HG02763 (cell line): ENCODE data around the gene IL17C.

Experiments
- ATAC-seq: cut with Tn5 transposase; IDR thresholded peaks from one replicate; pipeline ENCODE4 v1.9.1; 2021; ENCODE audit warnings: mild to moderate bottlenecking, moderate library complexity; ENCODE audit not compliant: unreplicated experiment

Gene IL17C

DNA sequence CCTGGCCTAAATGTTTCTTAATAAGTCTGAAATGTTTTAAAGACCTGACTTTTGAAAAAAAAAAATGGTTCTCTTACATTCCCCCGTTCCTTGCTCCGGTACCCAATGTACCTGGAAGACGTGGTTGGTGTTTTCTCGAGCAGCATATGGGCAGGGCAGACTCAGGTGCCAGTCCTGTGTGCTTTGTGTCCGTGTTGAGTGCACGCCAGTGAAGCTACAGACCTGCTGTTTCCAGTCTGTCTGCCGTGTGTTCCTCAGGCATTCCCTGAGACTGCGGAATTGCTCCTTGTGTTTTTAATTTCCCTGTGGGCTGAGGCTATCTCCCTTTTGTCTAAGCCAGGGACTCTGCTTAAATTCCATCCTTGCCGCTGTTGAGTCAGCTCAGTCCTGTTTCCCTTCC is 11.7 kb upstream of the IL17C start:
- ATAC-seq, result no peak

DNA sequence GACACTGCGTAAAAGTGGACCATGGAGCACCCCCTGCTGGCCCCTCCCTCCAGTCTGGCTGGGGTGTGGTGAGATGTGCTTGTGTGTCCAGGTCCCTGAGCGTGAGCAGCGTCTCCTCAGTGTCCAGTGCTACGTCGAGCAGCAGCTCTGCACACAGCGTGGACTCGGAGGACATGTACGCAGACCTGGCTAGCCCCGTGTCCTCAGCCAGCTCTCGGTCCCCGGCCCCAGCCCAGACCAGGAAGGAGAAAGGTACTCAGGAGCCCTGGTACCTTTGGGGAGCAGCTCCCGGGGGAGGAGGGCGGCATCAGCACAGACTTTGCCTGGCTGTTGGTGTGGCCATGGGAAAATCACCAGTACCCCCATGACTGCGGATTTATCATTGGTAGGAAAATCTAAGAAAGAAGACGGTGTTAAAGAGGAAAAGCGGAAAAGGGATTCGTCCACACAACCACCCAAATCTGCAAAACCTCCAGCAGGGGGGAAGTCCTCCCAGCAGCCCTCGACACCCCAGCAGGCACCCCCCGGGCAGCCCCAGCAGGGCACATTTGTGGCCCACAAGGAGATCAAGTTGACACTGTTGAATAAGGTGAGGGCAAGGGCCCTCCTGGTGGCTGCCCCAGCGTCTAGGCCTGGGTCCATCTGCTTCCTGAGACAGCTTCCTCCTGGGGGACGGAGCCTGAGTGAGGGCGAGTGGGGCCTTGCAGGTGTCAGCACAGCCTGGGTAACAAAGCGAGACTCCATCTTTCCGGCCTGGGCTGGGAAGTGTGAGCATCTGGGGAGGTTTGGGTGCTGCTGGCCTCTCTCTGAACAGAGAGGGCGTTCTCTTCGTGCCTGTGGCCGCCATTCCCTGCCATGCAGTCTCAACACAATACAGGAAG is 10.6 kb upstream of the IL17C start:
- no peak for ATAC-seq

DNA sequence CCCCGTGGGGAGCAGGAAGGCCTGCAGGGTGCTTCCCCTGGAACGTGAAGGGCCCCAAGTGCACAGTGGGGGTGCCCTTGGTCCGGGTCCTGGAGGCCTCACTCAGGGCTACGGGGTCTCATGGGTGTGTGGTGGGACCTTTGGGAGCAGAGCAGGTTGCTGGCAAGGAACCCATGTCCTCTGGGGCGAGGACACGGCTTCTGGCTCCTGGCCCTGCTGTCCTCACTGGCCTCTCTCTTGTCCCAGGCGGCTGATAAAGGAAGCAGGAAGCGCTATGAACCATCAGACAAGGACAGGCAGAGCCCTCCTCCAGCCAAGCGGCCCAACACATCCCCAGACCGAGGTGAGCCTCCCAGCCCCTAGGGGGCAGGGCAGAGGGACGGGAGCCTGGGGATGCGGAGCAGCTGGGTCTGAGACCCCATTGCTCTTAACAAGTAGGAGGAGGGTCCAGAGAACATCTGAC is 9.8 kb upstream of the IL17C start:
- no peak for ATAC-seq

DNA sequence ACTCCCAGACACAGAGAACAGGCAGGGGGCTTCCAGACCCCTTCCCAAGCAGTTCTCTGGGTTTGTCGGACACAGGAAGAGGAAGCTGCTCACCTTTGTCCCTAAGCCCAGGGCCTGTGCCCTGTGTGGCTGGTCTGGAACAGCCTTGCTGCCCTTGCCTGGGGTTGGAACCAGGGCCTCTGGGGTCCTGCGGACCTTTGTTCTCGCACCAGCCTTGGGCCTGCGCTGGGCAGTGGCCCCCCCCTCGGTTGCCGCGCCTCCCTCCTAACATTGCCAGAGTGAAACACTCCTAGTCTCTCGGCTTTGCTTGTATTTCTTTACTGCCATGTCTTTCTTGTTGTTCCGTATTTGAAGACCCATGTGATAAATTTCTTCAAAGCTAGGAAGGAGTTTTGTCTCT is 8.5 kb upstream of the IL17C start:
- ATAC-seq, result no peak

DNA sequence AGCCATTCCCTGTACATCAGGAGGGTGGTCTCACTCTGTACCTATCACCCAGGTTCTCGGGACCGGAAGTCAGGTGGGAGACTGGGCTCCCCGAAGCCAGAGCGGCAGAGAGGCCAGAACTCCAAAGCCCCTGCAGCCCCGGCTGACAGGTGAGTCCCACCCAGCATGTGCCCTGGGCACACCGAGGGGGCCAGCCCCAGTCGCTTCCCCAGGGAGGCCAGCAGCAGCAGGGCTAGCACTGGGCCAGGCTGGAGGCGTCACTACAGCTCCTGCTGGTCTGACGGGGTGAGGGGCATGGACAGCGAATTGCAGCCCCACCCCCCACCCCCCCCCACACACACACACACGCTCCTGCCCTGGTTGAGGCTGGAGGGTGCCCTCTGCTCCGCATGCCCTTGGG is 7.9 kb upstream of the IL17C start:
- ATAC-seq, result no peak

DNA sequence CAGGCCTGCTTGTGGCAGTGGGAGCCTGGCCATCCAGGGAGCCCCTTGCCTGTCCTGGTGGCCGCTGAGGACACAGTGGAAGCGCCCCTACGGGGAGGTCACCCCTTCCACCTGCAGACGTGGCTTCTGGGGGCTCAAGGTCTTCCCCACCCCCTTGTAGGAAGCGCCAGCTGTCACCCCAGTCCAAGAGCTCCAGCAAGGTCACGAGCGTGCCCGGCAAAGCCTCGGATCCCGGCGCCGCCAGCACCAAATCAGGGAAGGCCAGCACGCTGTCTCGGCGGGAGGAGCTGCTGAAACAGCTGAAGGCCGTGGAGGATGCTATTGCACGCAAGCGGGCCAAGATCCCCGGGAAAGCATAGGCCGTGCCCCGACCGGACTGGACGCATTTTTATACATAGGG is 7.4 kb upstream of the IL17C start:
- no peak for ATAC-seq

DNA sequence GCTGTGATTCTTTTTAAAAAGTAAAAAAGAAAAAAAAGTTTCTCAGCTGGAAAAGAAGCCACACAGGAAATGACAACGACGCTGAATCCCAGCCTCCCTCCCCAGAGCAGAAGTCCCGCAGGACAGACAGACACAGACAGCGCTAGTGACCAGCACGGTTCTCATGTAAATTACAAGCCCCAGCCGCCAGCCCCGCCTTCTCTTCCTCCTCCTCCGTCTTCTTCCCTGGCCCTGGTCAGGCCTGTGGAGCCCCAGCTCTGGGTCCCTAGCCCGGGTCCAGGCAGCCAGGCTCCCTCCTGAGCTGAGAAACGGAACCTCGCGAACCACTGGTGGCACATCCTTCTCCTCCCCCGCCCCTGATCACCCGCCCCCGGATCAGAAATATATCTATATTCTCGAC is 7.0 kb upstream of the IL17C start:
- ATAC-seq, result no peak

DNA sequence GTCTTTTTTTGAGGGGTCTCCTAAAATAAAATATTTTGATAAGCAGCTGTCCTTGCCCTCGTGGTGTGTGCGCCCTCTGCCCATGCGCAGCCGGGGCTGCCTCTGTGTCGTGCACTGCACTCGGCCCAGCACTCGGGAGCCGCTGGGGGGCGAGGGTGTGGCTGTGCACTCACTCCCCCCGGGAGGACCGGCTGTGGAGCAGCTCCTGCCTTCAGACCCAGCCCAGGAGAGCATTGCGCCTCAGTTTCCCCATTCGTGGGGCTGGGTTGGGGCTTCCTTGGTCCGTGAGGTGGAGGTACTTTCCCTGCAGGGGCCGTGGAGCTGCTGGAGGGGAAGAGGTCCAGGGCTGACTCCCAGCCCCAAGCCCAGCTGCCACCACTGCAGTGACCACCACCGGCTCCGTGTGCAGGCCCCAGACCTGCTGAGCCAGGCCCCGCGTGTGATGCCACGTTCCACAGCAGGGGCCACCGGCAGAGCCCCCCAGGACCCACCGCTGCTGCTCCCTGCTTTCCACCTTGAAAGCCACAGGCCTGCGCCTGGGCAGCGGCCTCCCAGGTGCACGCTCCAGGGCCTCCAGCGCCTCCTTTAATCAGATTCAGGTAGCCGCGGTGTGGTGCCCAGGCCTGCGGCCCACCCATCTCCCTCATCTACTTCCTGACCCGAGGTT is 6.3 kb upstream of the IL17C start:
- ATAC-seq, result no peak

DNA sequence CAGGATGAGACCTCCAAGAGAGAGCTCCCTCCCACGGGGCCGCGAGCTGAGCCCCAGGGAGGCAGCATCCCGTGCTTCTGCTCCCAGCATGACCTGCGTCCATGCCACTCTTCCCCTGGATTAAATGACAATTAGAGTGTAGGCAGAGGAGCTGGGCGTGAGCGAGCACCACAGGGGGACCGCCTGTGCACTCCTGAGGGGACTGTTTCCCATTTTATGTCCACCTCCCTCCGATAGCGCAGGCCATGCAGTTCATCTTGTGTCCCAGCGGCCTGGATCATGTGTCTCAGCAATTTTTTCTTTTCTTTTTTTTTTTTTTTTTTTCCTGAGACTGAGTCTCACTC is 5.8 kb upstream of the IL17C start:
- ATAC-seq, result no peak

DNA sequence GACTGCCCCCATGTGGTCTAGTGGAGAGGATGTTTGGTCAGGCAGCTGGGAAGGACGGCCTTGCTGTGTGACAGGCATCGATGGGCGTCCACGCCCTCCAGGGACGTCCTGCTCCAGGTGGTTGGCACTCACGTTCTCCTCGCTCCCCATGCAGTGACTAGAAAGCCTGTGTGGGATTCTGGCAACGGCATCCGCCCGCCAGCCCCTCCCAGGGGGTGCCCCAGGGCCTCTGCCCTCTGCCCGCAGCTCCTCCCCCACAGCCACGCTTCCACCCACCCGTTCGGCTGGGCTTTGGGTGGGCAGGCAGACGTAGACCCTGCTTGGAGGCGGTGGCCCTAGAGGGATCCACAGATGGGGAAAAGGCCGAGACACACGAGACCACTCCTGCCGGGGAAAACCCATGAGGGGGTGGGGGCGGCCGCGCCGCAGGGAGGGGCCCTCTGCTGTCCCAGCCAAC is 4.7 kb upstream of the IL17C start:
- ATAC-seq, result peak; percentile 29

DNA sequence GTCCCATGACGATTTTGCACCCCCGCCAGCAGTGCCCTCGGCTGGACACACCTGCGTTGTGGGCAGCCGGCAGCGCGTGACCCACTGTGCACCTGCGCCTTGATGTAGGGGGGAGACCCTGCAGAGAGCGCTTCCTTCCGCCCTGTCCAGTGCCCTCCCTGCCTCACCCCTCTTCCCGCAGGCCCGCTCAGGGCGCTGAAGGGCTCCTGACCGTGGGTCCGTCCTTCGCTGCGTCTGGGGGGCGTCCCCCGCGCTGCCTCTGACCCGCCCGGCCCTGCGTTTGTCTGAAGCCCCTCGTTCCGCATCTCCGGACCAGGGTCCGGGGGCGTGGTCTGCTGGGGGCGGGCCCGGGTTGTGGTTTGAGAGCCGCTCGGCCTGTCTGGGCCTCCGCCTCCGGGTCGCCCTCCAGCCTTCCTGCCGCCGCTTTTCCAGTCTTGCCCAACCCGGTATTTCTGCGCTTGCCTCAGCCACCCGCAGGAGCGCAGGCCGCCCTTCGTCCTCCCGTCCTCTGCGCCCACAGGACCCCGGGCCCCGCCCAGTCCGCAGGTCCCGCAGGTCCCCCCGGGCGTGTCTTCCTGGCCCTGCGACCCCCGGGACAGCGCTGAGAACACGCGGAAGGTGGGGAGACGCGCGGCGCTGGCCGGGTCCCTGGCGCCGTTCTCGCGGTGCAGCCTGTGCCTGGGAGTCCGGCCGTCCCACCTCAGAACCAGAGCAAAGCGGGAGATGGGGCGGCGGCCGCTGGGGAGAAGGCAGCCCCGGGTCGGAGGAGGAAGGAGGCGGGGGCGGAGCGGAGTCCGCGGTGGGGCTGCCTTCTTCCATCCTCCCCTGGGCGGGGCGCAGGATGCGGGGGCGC is 4.0 kb upstream of the IL17C start:
- peak; percentile 52 for ATAC-seq

DNA sequence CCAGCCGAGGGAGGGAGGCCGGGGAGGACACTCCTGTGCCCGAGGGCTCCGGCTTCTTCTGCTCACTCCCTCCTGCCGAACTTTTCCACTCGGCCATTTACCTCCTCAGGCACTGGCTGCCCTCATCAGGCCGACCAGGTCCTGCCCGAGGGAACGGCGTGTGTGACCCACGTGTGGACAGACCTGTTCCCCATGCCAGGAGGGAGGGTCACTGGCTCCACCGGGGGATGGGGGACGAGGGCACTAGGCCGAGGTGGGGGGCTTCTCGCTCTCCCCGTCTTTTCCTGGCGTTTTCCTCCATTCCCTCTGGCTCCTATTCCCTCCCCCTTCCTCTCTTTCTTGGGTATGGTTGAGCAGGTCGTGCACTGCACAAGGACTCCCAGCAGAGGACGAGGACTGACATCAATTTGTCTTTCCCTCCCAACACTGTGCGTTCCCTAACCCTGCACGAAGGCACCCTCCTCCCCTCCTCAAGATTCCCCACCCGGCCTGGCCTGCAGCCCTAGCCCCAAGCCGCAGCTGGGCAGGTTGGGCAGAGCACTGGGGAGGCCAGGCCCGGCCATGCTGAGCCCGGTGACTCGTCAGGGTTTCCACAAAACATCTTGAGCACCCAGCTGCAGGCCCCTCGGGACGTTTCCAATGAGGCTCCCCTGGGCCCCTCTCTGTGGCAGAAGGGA is 3.2 kb upstream of the IL17C start:
- no peak for ATAC-seq

DNA sequence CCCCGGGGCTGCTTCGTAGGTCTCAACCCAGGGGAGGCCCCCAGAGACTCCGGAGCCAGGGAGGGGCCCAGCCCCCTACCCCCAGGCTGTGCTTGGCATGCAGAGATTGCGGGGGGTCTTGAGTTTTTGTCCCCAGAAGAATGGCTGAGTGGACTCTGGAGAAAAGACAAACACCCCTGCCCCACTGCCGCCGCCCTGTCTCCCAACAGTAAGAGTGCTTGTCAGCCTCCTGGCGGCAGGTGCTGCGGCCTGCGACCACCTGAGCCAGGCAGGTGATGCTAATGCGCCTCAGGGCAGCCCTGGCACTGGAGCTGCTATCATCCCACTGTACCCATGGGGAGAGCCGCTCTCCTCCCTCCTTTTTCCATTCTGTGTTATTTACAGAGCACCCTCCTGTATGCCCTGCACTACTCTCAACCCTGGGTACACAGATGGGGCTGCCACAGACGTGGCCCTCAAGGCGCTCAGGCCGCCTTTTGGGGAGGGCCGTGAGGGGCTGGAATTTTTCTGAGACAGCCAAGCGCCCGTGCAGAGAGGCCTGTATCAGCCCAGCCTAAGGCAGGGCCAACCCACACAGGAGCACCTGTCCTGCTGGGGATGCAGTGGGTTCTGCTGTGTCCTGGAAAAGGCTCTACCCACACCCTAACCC is 2.6 kb upstream of the IL17C start:
- no peak for ATAC-seq

DNA sequence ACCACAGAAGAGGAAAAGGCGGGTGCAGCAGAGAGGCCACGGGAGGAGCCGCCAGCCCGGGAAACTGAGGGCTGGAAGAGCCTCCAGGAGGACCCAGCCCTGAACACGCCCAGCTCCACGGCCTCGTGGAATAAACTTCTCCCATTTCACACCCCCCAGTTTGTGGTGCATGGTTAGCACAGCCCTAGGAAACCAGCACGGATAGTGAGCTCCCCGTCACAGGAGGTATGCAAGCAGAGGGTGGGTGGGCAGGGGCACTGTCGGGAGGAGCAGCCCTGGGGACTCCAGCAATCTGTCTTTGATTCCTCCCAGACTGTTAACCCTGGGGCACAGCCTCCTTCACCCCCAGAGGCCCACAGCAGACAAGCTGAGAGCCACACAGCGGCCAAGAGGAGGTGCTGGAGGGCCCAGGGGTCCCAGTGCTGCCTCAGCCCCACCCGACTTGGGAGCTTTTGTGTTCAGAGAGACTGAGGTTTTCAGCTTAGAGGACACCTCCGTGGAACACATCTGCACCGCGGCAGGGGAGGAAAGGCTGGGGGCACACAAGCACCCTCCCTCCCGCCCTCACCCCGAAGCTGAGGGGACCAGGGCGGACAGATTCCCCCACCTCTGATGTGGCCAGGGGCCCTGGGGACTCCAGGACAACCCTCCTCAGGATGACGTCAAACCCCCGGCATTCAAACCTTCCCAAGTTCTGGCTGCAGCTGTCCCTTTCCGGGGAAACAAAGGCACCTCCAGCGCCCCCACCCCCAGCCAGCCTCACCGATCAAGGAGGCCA is 1.7 kb upstream of the IL17C start:
- ATAC-seq, result no peak

DNA sequence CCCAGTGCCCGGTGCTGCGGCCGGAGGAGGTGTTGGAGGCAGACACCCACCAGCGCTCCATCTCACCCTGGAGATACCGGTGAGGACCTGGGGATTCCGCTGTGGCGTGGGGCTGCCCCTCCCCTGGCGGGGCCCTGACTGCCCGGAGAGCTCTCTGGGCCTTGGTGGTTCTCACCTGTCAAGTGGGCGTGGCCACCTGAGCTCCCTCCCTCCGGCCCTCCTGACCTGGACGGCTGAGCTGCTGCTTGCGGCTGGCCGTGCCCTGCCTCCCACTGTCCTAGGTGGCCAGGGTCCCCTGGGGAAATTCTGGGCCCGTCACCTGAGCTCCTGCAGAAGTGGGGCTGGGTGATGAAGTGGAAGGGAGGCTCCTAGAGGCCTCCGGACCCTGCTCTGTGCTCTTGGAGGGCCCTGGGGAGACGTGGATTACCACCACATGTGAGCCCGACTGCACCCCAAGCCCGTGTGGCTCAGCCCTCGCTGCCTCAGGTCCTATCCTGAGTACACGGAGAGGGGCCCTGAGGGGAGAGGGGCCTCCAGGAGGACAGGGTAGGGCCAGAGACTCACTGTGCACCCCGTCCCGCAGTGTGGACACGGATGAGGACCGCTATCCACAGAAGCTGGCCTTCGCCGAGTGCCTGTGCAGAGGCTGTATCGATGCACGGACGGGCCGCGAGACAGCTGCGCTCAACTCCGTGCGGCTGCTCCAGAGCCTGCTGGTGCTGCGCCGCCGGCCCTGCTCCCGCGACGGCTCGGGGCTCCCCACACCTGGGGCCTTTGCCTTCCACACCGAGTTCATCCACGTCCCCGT is 1.1 kb downstream of the IL17C start:
- ATAC-seq, result no peak

DNA sequence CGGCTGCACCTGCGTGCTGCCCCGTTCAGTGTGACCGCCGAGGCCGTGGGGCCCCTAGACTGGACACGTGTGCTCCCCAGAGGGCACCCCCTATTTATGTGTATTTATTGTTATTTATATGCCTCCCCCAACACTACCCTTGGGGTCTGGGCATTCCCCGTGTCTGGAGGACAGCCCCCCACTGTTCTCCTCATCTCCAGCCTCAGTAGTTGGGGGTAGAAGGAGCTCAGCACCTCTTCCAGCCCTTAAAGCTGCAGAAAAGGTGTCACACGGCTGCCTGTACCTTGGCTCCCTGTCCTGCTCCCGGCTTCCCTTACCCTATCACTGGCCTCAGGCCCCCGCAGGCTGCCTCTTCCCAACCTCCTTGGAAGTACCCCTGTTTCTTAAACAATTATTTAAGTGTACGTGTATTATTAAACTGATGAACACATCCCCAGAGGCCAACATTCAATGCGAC is 1.7 kb downstream of the IL17C start:
- ATAC-seq, result no peak

DNA sequence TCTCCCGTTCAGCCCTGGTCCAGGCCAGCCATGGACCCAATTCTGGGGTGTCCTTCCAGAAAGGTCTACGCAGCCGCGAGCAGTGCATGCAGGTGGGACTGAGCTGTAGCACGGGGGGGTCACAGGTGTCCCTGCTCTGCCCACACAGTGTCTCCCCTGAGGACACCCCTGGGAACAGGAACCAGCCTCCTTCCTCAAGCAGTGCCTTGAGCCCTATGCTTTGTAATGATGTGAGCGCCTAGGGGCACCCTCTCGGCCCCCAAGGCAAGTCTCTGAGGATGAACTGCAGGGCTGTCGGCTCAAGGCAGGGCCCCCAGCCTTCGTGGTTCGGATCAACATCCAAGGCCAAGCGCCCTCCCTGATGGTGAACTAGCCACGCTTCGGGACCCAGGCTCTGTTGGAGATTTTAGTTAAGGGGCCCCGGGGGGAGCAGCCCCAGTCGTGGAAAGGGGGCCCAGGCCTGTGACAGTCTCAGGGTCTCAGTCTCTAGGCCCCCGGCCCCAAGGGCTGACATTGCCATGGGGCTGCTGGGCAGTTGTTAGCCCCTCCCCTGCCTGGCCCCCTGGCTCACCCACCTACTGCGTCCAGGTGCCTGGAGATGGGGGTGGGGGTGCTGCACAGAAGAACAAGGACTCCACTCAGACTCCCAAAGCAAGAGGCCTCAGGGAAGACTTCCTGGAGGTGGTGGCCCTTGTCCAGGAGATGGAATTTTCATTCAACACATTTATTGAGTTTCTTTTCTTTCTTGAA is 2.3 kb downstream of the IL17C start:
- ATAC-seq, result no peak
